GM23248 (cell line): Measurements from ENCODE around the gene RAPGEF4.

Experiments used
- EZH2 ChIP-seq: fragments of 200-600 bp; sonication (generic); IDR thresholded peaks from 2 replicates; pipeline ENCODE4 v1.6.1; 2018; ENCODE audit warnings: antibody characterized with exemption, mild to moderate bottlenecking; ENCODE audit not compliant: insufficient read depth, poor library complexity, severe bottlenecking
- EZH2phosphoT487 ChIP-seq: fragments of 200-600 bp; sonication (generic); IDR thresholded peaks from 2 replicates; pipeline ENCODE4 v1.6.1; 2018; ENCODE audit warnings: antibody characterized with exemption, moderate library complexity, mild to moderate bottlenecking, low read depth; ENCODE audit not compliant: insufficient read depth

- TF ChIP-seq EZH2 (no peak), EZH2phosphoT487 (no peak)
Measured at GRCh38 chr2:172865422-172865821, 129.8 kb downstream of the RAPGEF4 start.
